ENCODE measurements around the gene CAPRIN1. TPM values are rescaled to one million over a fixed set of nuclear protein-coding genes. Genes with fewer than 3 reads are reported as not detected.

The CAPRIN1 gene
- polyA plus RNA-seq, 3 donors, result 50.4 to 81.5 (median 59.2) TPM

GRCh38 chr11:34012734-34013133, 38.8 kb upstream of the CAPRIN1 start:
- Histone ChIP-seq H3K9me3 (replicated peaks in 1 of 2; ENCODE audit: control insufficient read depth in 1 of 2, insufficient read depth in 1 of 2, low read length in 2 of 2) (no peaks in the 10 kb centered on the region), H3K9ac (ENCODE audit: insufficient read depth, low read length, poor library complexity, severe bottlenecking) (no peak overlapping the region), H3K4me2 (replicated peaks; ENCODE audit: extremely low read depth, low read length, poor library complexity, severe bottlenecking) (no peak overlapping the region), H3K79me2 (ENCODE audit: insufficient read depth, low read length) (no peaks in the 10 kb centered on the region), H3K36me3 (replicated peaks in 1 of 2; ENCODE audit: control insufficient read depth in 1 of 2, insufficient read depth in 2 of 2, low read length in 2 of 2) (no peaks in the 10 kb centered on the region), H3K4me3 (replicated peaks in 1 of 3; ENCODE audit: low read depth in 2 of 3, low read length in 3 of 3) (no peak overlapping the region), H3K4me1 (ENCODE audit: control insufficient read depth in 1 of 2, insufficient read depth in 2 of 2, low read length in 2 of 2) (no peaks in the 10 kb centered on the region), H2AFZ (ENCODE audit: insufficient read depth, low read depth, low read length, poor library complexity, severe bottlenecking) (no peak overlapping the region), H4K20me1 (ENCODE audit: insufficient read depth, low read length) (no peaks in the 10 kb centered on the region), H3K27me3 (ENCODE audit: control insufficient read depth in 2 of 2, insufficient read depth in 2 of 2, low read length in 2 of 2) (no peaks in the 10 kb centered on the region), H3K27ac (ENCODE audit: low read depth in 1 of 2, low read length in 2 of 2) (no peak overlapping the region)
- H3K4me1 Mint-ChIP-seq, result peaks cover 1% of the 10 kb centered on the region
- intact Hi-C loops (cut with micrococcal nuclease), result no loop called here
- DNase-seq, result no peak
- no peak overlapping the region for H3K27ac Mint-ChIP-seq
- no CpG with 5 or more reads among the region's 1 CpG for WGBS (ENCODE audit: insufficient coverage)
- peaks cover 0 to 1% (median 0%) of the 10 kb centered on the region in 7 donors for H3K9me3 Mint-ChIP-seq
- H3K36me3 Mint-ChIP-seq, result no peaks in the 10 kb centered on the region
- no peak for TF ChIP-seq CTCF (IDR thresholded peaks at IDR 0.05)
- H3K27me3 Mint-ChIP-seq (ENCODE audit: low read depth in 3 of 3), result peaks cover 2 to 8% (median 7%) of the 10 kb centered on the region in 3 donors
- H3K4me3 Mint-ChIP-seq, result no peak overlapping the region

GRCh38 chr11:34013898-34014571, 37.5 kb upstream of the CAPRIN1 start:
- Histone ChIP-seq H3K27me3 (ENCODE audit: control insufficient read depth in 2 of 2, insufficient read depth in 2 of 2, low read length in 2 of 2) (no peaks in the 10 kb centered on the region), H3K36me3 (replicated peaks in 1 of 2; ENCODE audit: control insufficient read depth in 1 of 2, insufficient read depth in 2 of 2, low read length in 2 of 2) (no peaks in the 10 kb centered on the region), H2AFZ (ENCODE audit: insufficient read depth, low read depth, low read length, poor library complexity, severe bottlenecking) (no peak overlapping the region), H3K4me1 (ENCODE audit: control insufficient read depth in 1 of 2, insufficient read depth in 2 of 2, low read length in 2 of 2) (no peaks in the 10 kb centered on the region), H3K9ac (ENCODE audit: insufficient read depth, low read length, poor library complexity, severe bottlenecking) (no peak overlapping the region), H4K20me1 (ENCODE audit: insufficient read depth, low read length) (no peaks in the 10 kb centered on the region), H3K27ac (ENCODE audit: low read depth in 1 of 2, low read length in 2 of 2) (no peak overlapping the region), H3K4me2 (replicated peaks; ENCODE audit: extremely low read depth, low read length, poor library complexity, severe bottlenecking) (no peak overlapping the region), H3K79me2 (ENCODE audit: insufficient read depth, low read length) (no peaks in the 10 kb centered on the region), H3K9me3 (replicated peaks in 1 of 2; ENCODE audit: control insufficient read depth in 1 of 2, insufficient read depth in 1 of 2, low read length in 2 of 2) (no peaks in the 10 kb centered on the region), H3K4me3 (replicated peaks in 1 of 3; ENCODE audit: low read depth in 2 of 3, low read length in 3 of 3) (no peak overlapping the region)
- no peaks in the 10 kb centered on the region for H3K36me3 Mint-ChIP-seq
- H3K4me3 Mint-ChIP-seq, result no peak overlapping the region
- WGBS (ENCODE audit: insufficient coverage), result no CpG with 5 or more reads among the region's 4 CpGs
- peaks cover 2 to 8% (median 3%) of the 10 kb centered on the region in 3 donors for H3K27me3 Mint-ChIP-seq (ENCODE audit: low read depth in 3 of 3)
- intact Hi-C loops (cut with micrococcal nuclease), result no loop called here
- no peak for DNase-seq
- H3K4me1 Mint-ChIP-seq, result peaks cover 1% of the 10 kb centered on the region
- no peak overlapping the region for H3K27ac Mint-ChIP-seq
- no peak for TF ChIP-seq CTCF (IDR thresholded peaks at IDR 0.05)
- H3K9me3 Mint-ChIP-seq, result peaks cover 0 to 1% (median 0%) of the 10 kb centered on the region in 7 donors
